MM.1S (cell line): Measurements from ENCODE around the gene RAB3B.
A peak's percentile ranks its signal among the peaks of the same experiment; 100 is the strongest.

Experiments
- DNase-seq: peaks from one replicate; pipeline ENCODE4 v3.0.0-alpha.2; 2015
- H2AFZ ChIP-seq: fragments of 300-600 bp; sonication (generic); 2 replicates; pipeline ENCODE4 v1.6.0; 2016; ENCODE audit warnings: antibody characterized with exemption, low read length
- H3F3A ChIP-seq: fragments of 300-600 bp; sonication (generic); 2 replicates; pipeline ENCODE4 v1.6.1; 2016; ENCODE audit warnings: mild to moderate bottlenecking, antibody characterized with exemption, low read length, moderate library complexity, mixed read lengths; ENCODE audit not compliant: insufficient read depth
- H3K27ac ChIP-seq: fragments of 300-600 bp; sonication (generic); 2 replicates; pipeline ENCODE4 v1.5.1; 2016; ENCODE audit warnings: mild to moderate bottlenecking, low read length
- H3K27me3 ChIP-seq: fragments of 300-600 bp; sonication (generic); replicated peaks from 2 replicates; pipeline ENCODE4 v1.6.0; 2016; ENCODE audit warnings: low read length; ENCODE audit not compliant: insufficient read depth
- H3K36me3 ChIP-seq: fragments of 300-600 bp; sonication (generic); replicated peaks from 2 replicates; pipeline ENCODE4 v1.6.1; 2016; ENCODE audit warnings: mild to moderate bottlenecking, low read length, mixed read lengths; ENCODE audit not compliant: insufficient read depth
- H3K4me1 ChIP-seq: fragments of 300-600 bp; sonication (generic); 2 replicates; pipeline ENCODE4 v1.6.1; 2016; ENCODE audit warnings: low read length, mixed read lengths
- H3K4me2 ChIP-seq: fragments of 300-600 bp; sonication (generic); 2 replicates; pipeline ENCODE4 v1.6.0; 2016; ENCODE audit warnings: low read depth, low read length
- H3K4me3 ChIP-seq: fragments of 300-600 bp; sonication (generic); 2 replicates; pipeline ENCODE4 v1.5.1; 2016; ENCODE audit warnings: low read length, mixed read lengths
- H3K79me2 ChIP-seq: fragments of 300-600 bp; sonication (generic); 2 replicates; pipeline ENCODE4 v1.6.1; 2016; ENCODE audit warnings: mixed run types, low read length, mixed read lengths
- H3K9ac ChIP-seq: fragments of 300-600 bp; sonication (generic); 2 replicates; pipeline ENCODE4 v1.6.1; 2016; ENCODE audit warnings: low read length, mixed read lengths
- H3K9me2 ChIP-seq: fragments of 300-600 bp; sonication (generic); replicated peaks from 2 replicates; pipeline ENCODE4 v1.6.1; 2016; ENCODE audit warnings: mild to moderate bottlenecking, low read length, mixed read lengths; ENCODE audit not compliant: insufficient read depth
- H3K9me3 ChIP-seq: fragments of 300-600 bp; sonication (generic); replicated peaks from 2 replicates; pipeline ENCODE4 v1.6.1; 2016; ENCODE audit warnings: mild to moderate bottlenecking, low read length, mixed read lengths; ENCODE audit not compliant: insufficient read depth
- H4K20me1 ChIP-seq: fragments of 300-600 bp; sonication (generic); 2 replicates; pipeline ENCODE4 v1.6.1; 2016; ENCODE audit warnings: mild to moderate bottlenecking, low read length, moderate library complexity, mixed read lengths; ENCODE audit not compliant: insufficient read depth
- EZH2 ChIP-seq: fragments of 300-600 bp; sonication (generic); optimal IDR thresholded peaks from 2 replicates; pipeline ENCODE3; 2017; ENCODE audit warnings: low read depth, mild to moderate bottlenecking, antibody characterized with exemption, low read length, mixed read lengths
- EZH2phosphoT487 ChIP-seq: fragments of 300-600 bp; sonication (generic); IDR thresholded peaks from 2 replicates; pipeline ENCODE4 v1.6.1; 2018; ENCODE audit warnings: antibody characterized with exemption, low read length
- TF ChIP-seq, protein P1 (sequence below): fragments of 300-600 bp; sonication (generic); IDR thresholded peaks from 2 replicates; pipeline ENCODE4 v1.5.1; 2016; ENCODE audit warnings: antibody characterized with exemption, low read length, mixed read lengths

The RAB3B gene

DNA sequence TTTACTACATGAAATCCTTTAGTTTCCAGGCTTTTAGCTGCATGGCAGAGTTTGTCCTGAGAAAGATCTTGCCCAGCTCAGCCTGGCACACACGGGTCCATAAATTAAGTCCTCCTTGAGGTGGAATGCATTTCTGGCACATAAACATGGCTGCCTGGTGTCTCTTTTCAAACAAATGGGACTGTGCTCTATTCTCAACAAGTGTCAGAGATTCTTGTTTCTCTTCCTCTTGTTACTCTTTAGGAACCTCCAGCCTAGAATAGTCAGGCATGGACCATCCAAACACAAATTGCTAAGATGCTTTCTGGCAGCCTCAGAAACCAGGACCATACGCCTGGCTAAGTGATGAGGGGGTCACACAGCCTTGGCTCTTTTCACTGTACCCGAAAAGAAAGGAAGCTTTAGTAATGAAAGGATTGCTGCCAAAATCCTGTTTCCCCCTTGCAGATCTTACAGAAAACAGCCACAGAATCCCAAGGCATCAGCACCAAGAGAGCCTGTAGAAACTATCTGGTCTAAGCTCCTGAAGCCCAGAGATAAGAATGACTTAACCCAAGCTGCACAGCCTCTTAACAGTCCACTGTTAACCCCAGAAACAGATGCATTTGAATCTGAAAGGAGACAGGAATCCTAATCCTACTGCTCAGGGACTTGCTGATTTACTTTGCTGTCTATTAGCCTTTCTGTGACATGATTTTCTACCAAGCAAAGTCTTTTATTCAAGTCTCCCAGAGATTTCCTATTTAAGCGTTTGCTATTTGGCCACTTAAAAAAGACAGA, 80.1 kb downstream of the RAB3B start:
- H3K4me1 ChIP-seq = peaks cover 8% of the 10 kb centered on the region
- H3K79me2 ChIP-seq = no peaks in the 10 kb centered on the region
- H3K27ac ChIP-seq = no peak overlapping the region
- H3K9me2 ChIP-seq = no peaks in the 10 kb centered on the region
- no peak for TF ChIP-seq EZH2phosphoT487
- TF ChIP-seq, protein P1, sequence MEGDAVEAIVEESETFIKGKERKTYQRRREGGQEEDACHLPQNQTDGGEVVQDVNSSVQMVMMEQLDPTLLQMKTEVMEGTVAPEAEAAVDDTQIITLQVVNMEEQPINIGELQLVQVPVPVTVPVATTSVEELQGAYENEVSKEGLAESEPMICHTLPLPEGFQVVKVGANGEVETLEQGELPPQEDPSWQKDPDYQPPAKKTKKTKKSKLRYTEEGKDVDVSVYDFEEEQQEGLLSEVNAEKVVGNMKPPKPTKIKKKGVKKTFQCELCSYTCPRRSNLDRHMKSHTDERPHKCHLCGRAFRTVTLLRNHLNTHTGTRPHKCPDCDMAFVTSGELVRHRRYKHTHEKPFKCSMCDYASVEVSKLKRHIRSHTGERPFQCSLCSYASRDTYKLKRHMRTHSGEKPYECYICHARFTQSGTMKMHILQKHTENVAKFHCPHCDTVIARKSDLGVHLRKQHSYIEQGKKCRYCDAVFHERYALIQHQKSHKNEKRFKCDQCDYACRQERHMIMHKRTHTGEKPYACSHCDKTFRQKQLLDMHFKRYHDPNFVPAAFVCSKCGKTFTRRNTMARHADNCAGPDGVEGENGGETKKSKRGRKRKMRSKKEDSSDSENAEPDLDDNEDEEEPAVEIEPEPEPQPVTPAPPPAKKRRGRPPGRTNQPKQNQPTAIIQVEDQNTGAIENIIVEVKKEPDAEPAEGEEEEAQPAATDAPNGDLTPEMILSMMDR = no peak
- no peak for TF ChIP-seq EZH2
- no peak for DNase-seq
- H3K27me3 ChIP-seq = no peaks in the 10 kb centered on the region
- no peaks in the 10 kb centered on the region for H3F3A ChIP-seq
- no peak overlapping the region for H3K4me3 ChIP-seq
- H3K9ac ChIP-seq = no peak overlapping the region
- H3K36me3 ChIP-seq = no peaks in the 10 kb centered on the region
- no peak overlapping the region for H2AFZ ChIP-seq
- no peaks in the 10 kb centered on the region for H3K9me3 ChIP-seq
- H3K4me2 ChIP-seq = no peak overlapping the region
- H4K20me1 ChIP-seq = no peaks in the 10 kb centered on the region

GRCh38 chr1:51908499-51908898, 82.0 kb downstream of the RAB3B start:
- no peak for DNase-seq
- H4K20me1 ChIP-seq = no peaks in the 10 kb centered on the region
- no peaks in the 10 kb centered on the region for H3K79me2 ChIP-seq
- no peaks in the 10 kb centered on the region for H3K9me3 ChIP-seq
- no peak overlapping the region for H3K9ac ChIP-seq
- H3K4me1 ChIP-seq = peaks cover 8% of the 10 kb centered on the region
- no peaks in the 10 kb centered on the region for H3K9me2 ChIP-seq
- no peak overlapping the region for H3K4me3 ChIP-seq
- no peak overlapping the region for H2AFZ ChIP-seq
- no peaks in the 10 kb centered on the region for H3K27me3 ChIP-seq
- H3F3A ChIP-seq = no peaks in the 10 kb centered on the region
- no peak overlapping the region for H3K27ac ChIP-seq
- TF ChIP-seq EZH2 (no peak), EZH2phosphoT487 (no peak)
- TF ChIP-seq, protein P1 = no peak
- H3K4me2 ChIP-seq = no peak overlapping the region
- H3K36me3 ChIP-seq = no peaks in the 10 kb centered on the region

- Histone ChIP-seq H3K27ac (peak overlapping the region; percentile 44; the same call in 1 of the 2 replicates), H4K20me1 (no peaks in the 10 kb centered on the region), H3K36me3 (no peaks in the 10 kb centered on the region), H3K9ac (no peak overlapping the region), H3K4me1 (peaks cover 8% of the 10 kb centered on the region), H3K27me3 (no peaks in the 10 kb centered on the region), H3F3A (no peaks in the 10 kb centered on the region), H3K4me2 (peak overlapping the region; percentile 68), H3K9me2 (no peaks in the 10 kb centered on the region), H3K9me3 (no peaks in the 10 kb centered on the region), H3K4me3 (no peak overlapping the region), H2AFZ (peak overlapping the region; percentile 65), H3K79me2 (no peaks in the 10 kb centered on the region)
- DNase-seq = peak; percentile 77
- TF ChIP-seq EZH2phosphoT487 (no peak), EZH2 (no peak)
- TF ChIP-seq, protein P1 = no peak
These were observed 83.3 kb downstream of the RAB3B start for GRCh38 chr1:51907079-51907702.
